ENCODE data around the gene FNTB. TPM values are rescaled to one million over a fixed set of nuclear protein-coding genes. Genes with fewer than 3 reads are reported as not detected.

The FNTB gene
- total RNA-seq, 2 donors from 2014 or later: 17.2 to 21.3 TPM

GRCh38 chr14:64951291-64951690 lies 35.4 kb upstream of the FNTB start:
- TF ChIP-seq, protein P1, sequence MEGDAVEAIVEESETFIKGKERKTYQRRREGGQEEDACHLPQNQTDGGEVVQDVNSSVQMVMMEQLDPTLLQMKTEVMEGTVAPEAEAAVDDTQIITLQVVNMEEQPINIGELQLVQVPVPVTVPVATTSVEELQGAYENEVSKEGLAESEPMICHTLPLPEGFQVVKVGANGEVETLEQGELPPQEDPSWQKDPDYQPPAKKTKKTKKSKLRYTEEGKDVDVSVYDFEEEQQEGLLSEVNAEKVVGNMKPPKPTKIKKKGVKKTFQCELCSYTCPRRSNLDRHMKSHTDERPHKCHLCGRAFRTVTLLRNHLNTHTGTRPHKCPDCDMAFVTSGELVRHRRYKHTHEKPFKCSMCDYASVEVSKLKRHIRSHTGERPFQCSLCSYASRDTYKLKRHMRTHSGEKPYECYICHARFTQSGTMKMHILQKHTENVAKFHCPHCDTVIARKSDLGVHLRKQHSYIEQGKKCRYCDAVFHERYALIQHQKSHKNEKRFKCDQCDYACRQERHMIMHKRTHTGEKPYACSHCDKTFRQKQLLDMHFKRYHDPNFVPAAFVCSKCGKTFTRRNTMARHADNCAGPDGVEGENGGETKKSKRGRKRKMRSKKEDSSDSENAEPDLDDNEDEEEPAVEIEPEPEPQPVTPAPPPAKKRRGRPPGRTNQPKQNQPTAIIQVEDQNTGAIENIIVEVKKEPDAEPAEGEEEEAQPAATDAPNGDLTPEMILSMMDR (conservative IDR thresholded peaks at IDR 0.05): no peak
- no peaks in the 10 kb centered on the region for H3K4me1 ChIP-seq (ENCODE audit: control insufficient read depth, insufficient read depth, low read length)
- H3K4me1 Mint-ChIP-seq: peaks cover 16% of the 10 kb centered on the region
- no peaks in the 10 kb centered on the region for H3K9me3 Mint-ChIP-seq
- peaks cover 41% of the 10 kb centered on the region for H3K36me3 ChIP-seq (ENCODE audit: control insufficient read depth, insufficient read depth, low read length)
- no peaks in the 10 kb centered on the region for H3K27me3 ChIP-seq (ENCODE audit: control insufficient read depth, insufficient read depth, low read length, poor library complexity, severe bottlenecking)
- no peak overlapping the region for H3K27ac ChIP-seq (ENCODE audit: low read depth, low read length)
- WGBS, 2 experiments (ENCODE audit: insufficient coverage in 1 of 2, insufficient read length in 1 of 2): 94 to 95% methylated on average over 7 to 8 of the region's 8 CpGs
- H3K27ac Mint-ChIP-seq: peak overlapping the region; percentile 59
- no peak overlapping the region for H3K4me3 ChIP-seq (ENCODE audit: low read length)
- no peaks in the 10 kb centered on the region for H3K27me3 Mint-ChIP-seq (ENCODE audit: insufficient read depth)
- no peak for DNase-seq
- no peak overlapping the region for H3K9ac ChIP-seq (ENCODE audit: extremely low read depth, low read length, poor library complexity, severe bottlenecking)
- peaks cover 53% of the 10 kb centered on the region for H3K36me3 Mint-ChIP-seq (ENCODE audit: low read depth)
- no peaks in the 10 kb centered on the region for H3K9me3 ChIP-seq (ENCODE audit: control insufficient read depth, low read length)
- no peak overlapping the region for H3K4me3 Mint-ChIP-seq

DNA sequence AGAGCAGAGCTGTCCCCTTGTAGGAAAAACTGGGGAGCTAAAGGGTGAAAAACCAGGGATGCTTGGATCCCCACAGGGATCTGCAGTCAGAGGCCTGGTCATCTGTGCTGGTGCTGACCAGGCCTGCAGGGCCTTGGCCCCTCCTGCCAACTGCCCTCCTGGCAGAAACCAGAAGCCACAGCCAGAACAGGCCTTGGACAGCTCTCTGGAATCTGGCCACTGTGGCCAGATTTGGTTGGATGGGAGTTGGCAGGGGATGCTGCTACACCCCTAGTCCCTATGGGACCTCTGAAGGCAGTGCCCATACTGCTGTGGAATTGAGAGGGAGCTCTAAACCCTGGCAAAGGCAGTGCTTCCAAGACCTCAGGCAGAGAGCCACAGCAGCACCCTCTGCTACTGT lies 35.0 kb upstream of the FNTB start:
- peaks cover 45% of the 10 kb centered on the region for H3K36me3 ChIP-seq (ENCODE audit: control insufficient read depth, insufficient read depth, low read length)
- H3K9me3 Mint-ChIP-seq: no peaks in the 10 kb centered on the region
- H3K36me3 Mint-ChIP-seq (ENCODE audit: low read depth): peaks cover 54% of the 10 kb centered on the region
- H3K9ac ChIP-seq (ENCODE audit: extremely low read depth, low read length, poor library complexity, severe bottlenecking): no peak overlapping the region
- H3K27me3 ChIP-seq (ENCODE audit: control insufficient read depth, insufficient read depth, low read length, poor library complexity, severe bottlenecking): no peaks in the 10 kb centered on the region
- TF ChIP-seq, protein P1 (conservative IDR thresholded peaks at IDR 0.05): no peak
- DNase-seq: no peak
- peaks cover 21% of the 10 kb centered on the region for H3K4me1 Mint-ChIP-seq
- H3K27ac ChIP-seq (ENCODE audit: low read depth, low read length): no peak overlapping the region
- no peaks in the 10 kb centered on the region for H3K27me3 Mint-ChIP-seq (ENCODE audit: insufficient read depth)
- no peaks in the 10 kb centered on the region for H3K4me1 ChIP-seq (ENCODE audit: control insufficient read depth, insufficient read depth, low read length)
- H3K9me3 ChIP-seq (ENCODE audit: control insufficient read depth, low read length): no peaks in the 10 kb centered on the region
- no peak overlapping the region for H3K4me3 Mint-ChIP-seq
- no peak overlapping the region for H3K4me3 ChIP-seq (ENCODE audit: low read length)
- H3K27ac Mint-ChIP-seq: no peak overlapping the region

GRCh38 chr14:64952598-64953309 lies 33.9 kb upstream of the FNTB start:
- Mint-ChIP-seq H3K36me3 (ENCODE audit: low read depth) (peaks cover 55% of the 10 kb centered on the region), H3K27ac (peak overlapping the region; percentile 85), H3K4me1 (peaks cover 25% of the 10 kb centered on the region), H3K4me3 (no peak overlapping the region), H3K27me3 (ENCODE audit: insufficient read depth) (no peaks in the 10 kb centered on the region), H3K9me3 (peaks cover 6% of the 10 kb centered on the region)
- TF ChIP-seq, protein P1 (conservative IDR thresholded peaks at IDR 0.05): peak; percentile 68
- Histone ChIP-seq H3K4me3 (ENCODE audit: low read length) (no peak overlapping the region), H3K27ac (ENCODE audit: low read depth, low read length) (no peak overlapping the region), H3K9ac (ENCODE audit: extremely low read depth, low read length, poor library complexity, severe bottlenecking) (no peak overlapping the region), H3K4me1 (ENCODE audit: control insufficient read depth, insufficient read depth, low read length) (no peaks in the 10 kb centered on the region), H3K9me3 (ENCODE audit: control insufficient read depth, low read length) (no peaks in the 10 kb centered on the region), H3K27me3 (ENCODE audit: control insufficient read depth, insufficient read depth, low read length, poor library complexity, severe bottlenecking) (no peaks in the 10 kb centered on the region), H3K36me3 (ENCODE audit: control insufficient read depth, insufficient read depth, low read length) (peaks cover 45% of the 10 kb centered on the region)
- peak; percentile 73 for DNase-seq
- WGBS, 2 experiments (ENCODE audit: insufficient coverage in 1 of 2, insufficient read length in 1 of 2): 90 to 97% methylated on average over 6 to 7 of the region's 7 CpGs

All from endodermal cell (in vitro differentiated cells).